HG03460 (cell line): ENCODE results near the gene NACC2.

Experiments used
- ATAC-seq: cut with Tn5 transposase; IDR thresholded peaks from one replicate; pipeline ENCODE4 v1.9.1; 2021; ENCODE audit not compliant: unreplicated experiment

NACC2 gene

DNA sequence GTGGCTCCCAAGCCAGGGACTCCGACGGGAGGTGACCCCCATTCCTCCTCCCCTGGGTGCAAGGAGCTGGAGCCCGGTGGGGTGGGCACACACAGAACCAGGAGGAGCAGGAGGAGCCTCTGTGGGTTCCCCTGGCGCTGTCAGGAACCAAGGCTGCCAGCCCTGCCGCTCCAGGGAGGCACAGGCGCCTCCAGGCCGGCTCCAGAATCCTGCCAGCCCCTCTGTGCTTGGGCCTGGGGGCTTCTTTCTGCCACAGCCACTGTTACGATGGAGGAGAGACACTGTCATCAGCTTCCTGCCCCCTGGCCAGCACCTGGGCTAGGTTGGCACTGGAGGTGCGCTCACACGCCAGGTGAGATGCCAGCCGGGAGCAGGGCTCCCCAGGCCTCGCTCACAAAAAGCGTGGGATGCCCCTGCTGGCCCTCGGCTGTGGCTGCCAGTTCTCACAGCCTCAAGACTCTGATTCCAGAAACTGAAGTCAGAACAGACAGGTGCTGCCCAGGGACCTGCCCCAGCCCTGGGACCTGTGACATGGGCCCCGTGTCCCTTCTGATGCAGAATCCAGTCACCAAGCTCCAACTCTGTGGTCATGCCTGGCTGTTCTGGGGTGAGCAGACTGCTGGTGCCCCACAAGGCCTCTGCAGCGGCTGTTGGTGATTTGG lies 96.5 kb downstream of the NACC2 start:
- no peak for ATAC-seq

DNA sequence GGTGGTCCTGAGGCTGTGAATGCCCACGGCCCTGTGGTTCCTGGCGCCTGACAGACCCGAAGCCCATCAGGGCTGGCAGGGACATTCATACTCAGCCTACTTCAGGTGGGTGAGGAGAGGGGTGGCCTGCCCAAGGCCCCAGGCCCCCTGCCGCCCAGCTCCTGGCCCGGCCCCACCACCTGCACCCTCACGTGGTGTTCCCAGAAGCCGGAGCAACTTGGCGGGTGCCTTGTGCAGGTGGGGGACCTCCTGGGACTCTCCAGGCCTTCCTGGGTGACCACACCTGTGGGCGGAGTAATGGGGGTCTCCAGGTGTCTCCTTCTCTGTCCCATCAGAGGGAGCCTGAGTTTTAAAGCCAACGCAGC lies 97.1 kb downstream of the NACC2 start:
- ATAC-seq = no peak

- no peak for ATAC-seq
These were observed 97.7 kb downstream of the NACC2 start for GRCh38 chr9:135997090-135998015.

DNA sequence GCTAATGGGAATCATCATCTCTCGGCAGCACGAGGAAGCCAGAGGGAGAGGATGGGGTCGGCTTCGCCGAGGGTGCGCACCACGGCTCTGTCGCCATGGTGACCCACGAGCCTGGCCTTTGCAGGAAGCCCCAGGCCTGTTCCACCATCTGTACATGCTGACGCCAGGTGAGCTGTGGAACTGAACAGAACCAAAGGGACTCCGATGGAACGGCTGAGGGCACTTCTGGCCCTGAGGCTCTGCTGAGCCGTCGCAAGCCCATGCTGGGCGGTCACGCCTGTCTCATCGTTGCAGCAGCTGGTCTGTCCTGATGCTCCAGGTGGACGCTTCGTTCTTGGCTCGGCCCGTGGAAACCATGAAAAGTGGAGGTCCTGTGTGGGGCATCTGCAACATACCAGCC lies 99.3 kb downstream of the NACC2 start:
- no peak for ATAC-seq

- no peak for ATAC-seq
These were observed 100.4 kb downstream of the NACC2 start for GRCh38 chr9:135994501-135995192.

GRCh38 chr9:135993765-135994500 lies 101.2 kb downstream of the NACC2 start:
- no peak for ATAC-seq

GRCh38 chr9:135993409-135993742 lies 101.7 kb downstream of the NACC2 start:
- no peak for ATAC-seq

DNA sequence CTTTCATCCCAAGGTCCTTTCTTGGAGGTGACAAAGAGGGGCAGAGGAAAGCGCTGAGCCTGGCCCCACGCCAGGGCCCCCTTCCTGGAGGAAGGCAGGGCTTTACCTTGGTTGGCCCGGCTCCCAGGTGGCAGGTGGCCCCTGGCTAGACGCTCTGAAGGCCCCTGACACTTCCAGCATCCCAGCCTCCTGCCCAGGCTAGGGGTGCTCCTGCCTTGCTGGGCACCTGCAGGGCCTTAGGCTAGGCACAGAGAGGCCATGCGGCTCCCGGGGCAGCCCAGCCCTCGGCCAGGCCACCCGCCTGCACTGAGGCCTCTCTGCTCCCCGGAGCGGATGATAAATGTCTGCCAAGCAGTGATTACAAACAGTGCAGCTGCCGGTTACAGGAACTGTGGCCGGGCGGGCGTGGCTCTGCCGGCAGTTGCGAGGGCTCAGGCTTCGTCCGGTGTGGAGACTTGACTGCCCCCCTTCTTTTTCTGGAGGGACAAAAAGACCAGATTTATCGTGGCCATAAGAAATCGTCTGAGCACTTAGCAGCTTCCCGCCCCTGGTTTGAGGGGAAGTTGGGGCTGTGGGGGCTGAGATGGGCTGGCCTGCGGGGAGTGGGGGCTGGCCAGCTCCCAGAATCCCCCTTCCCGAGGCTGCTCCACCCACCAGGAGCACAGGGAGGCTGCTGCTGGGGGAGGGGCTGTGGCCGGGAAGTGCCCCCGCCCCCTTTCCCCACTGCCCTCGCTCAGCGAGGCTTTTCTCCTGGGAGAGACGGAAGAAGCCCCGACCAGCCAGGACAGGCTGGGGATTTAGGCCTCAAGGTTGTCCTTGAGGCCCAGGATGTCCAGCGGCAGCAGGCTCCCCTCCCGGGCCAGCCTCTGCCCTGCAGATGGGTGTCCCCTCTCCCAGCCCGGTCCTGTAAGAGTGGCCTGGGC lies 102.3 kb downstream of the NACC2 start:
- no peak for ATAC-seq

GRCh38 chr9:135991771-135992170 lies 103.3 kb downstream of the NACC2 start:
- ATAC-seq = no peak

- no peak for ATAC-seq
These were observed 104.3 kb downstream of the NACC2 start for GRCh38 chr9:135990468-135991429.

- ATAC-seq = no peak
These were observed 105.2 kb downstream of the NACC2 start for GRCh38 chr9:135989722-135990467.

- no peak for ATAC-seq
These were observed 105.9 kb downstream of the NACC2 start for GRCh38 chr9:135989157-135989556.

DNA sequence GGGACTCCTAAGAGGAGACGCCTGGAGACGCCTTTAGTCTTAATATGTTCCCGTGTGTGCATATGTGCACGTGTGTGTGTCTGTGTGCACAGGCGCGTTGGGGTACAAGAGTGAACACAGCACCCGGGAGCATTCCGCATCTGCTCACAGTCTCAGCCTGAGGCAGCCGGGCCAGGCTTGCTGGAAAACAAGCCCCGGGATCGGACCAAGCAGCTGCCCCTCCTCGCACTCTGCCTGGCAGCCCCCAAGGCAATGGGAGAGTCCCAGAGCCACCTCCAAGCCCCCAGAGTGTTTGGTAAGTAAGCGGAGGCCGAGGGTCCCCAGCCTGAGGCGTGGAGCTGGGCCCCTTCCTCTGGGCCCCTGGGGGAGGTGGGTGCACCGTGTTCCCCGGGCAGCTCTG lies 106.6 kb downstream of the NACC2 start:
- ATAC-seq = no peak

DNA sequence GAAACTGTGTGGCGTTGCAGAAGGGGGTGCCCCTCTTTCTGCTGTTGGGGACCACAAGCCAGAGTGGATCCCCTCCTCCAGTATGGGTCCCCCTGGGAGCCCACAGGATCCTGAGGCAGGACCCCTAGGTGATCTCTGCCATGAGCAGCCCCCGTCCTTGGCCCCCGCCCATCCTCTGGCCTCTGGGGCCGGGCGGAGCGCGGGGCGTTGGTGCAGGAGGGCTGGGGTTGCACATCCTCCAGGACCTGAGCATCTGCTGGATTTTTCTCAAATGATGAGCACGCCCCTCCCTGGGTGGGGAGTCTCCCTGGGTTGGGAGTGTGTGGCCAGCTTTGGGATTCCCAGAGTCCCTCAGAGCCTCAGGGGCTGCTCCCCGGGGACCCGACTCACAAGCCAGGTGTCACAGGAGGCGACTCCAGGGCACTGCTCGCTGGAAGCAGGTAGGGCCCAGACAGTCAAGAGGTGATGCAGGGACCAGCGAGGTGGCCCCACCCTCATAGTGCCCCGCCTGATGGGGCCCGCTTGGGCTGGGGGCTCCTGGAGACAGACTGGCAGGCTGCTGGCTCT lies 107.2 kb downstream of the NACC2 start:
- no peak for ATAC-seq

- ATAC-seq = no peak
These were observed 108.5 kb downstream of the NACC2 start for GRCh38 chr9:135986605-135987004.

DNA sequence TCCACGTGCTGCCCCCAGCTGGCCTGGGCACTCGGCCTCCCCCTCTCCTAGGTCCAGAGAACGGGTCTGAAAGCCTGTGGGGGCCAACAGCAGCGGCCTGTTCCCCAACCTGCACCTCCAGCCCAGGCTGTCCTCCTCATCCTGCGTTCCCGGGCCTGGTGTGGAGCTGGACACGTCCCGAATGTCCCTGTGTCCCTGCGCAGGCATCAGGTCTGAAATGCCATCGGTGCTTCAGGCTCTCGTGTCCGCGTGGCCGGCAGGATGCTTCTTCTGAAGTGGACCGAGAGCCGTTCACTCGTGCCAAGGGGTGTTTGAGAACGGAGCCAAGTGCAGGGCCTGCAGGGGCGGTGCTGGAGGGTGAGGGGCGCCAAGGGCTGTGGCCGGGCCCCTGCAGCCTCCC lies 109.2 kb downstream of the NACC2 start:
- no peak for ATAC-seq

GRCh38 chr9:135985459-135985774 lies 109.7 kb downstream of the NACC2 start:
- no peak for ATAC-seq

GRCh38 chr9:135984072-135984710 lies 110.9 kb downstream of the NACC2 start:
- no peak for ATAC-seq
